Esophagus muscularis mucosa (tissue), 4 donors: ENCODE results near the gene SMPDL3B. TPM values are rescaled to one million over a fixed set of nuclear protein-coding genes. Genes with fewer than 3 reads are reported as not detected.
"Not testable (repeated sequence)": the region's sequence is repeated elsewhere in the genome, so short reads cannot be mapped to it uniquely, and the experiment has no call there.

ENCODE experiments used
- DNase-seq: peaks from one replicate; pipeline ENCODE4 v3.0.0-alpha.2; 2017; ENCODE audit errors: extremely low spot score
- H3K27ac ChIP-seq, 4 donors: fragments of 200-600 bp; sonication (generic); replicated peaks in 1 of 4; 1 replicate in 3 of 4; 2 replicates in 1 of 4; pipeline ENCODE4 v1.5.1; 2016 to 2019; ENCODE audit warnings: mild to moderate bottlenecking in 1 of 4
- H3K27me3 ChIP-seq, 4 donors: fragments of 200-600 bp; sonication (generic); one replicate each; pipeline versions ENCODE4 v1.5.1 to v1.6.0; 2016 to 2019
- H3K36me3 ChIP-seq, 4 donors: fragments of 200-600 bp; sonication (generic); one replicate each; pipeline ENCODE4 v1.5.1; 2016 to 2019
- H3K4me1 ChIP-seq, 4 donors: fragments of 200-600 bp; sonication (generic); one replicate each; pipeline ENCODE4 v1.5.1; 2016 to 2019
- H3K4me3 ChIP-seq, 4 donors: fragments of 200-600 bp; sonication (generic); 1 replicate in 2 of 4; 2 replicates in 2 of 4; pipeline ENCODE4 v1.5.1; 2016 to 2019; ENCODE audit warnings: mild to moderate bottlenecking in 4 of 4, moderate library complexity in 1 of 4
- H3K9me3 ChIP-seq, 4 donors: fragments of 200-600 bp; sonication (generic); 1 replicate in 3 of 4; 2 replicates in 1 of 4; pipeline ENCODE4 v1.5.1; 2016 to 2019
- EP300 ChIP-seq: sonication (generic); formaldehyde crosslinking; IDR thresholded peaks from one replicate; pipeline ENCODE4 v1.6.1; 2017; ENCODE audit warnings: antibody characterized with exemption
- POLR2A ChIP-seq: fragments of 450-650 bp; IDR thresholded peaks from one replicate; pipeline ENCODE4 v1.6.1; 2017; ENCODE audit warnings: antibody characterized with exemption, moderate library complexity, mild to moderate bottlenecking, low read depth
- POLR2AphosphoS5 ChIP-seq, 2 donors: sonication (generic); formaldehyde crosslinking; IDR thresholded peaks; one replicate each; pipeline ENCODE4 v1.6.1; 2017; ENCODE audit warnings: antibody characterized with exemption in 2 of 2
- WGBS: methylation state at CpG from one replicate; pipeline ENCODE4 v1.1.5; 2018; 5-methylcytosine and 5-hydroxymethylcytosine counted together
- intact Hi-C: fragments of 100-400 bp; cut with DNase I; formaldehyde crosslinking; loops from one replicate; pipeline ENCODE4 v1.15.1; 2023
- total RNA-seq, 4 donors: library from RNA; depleted of rRNA; stranded (reverse); fragments of >200 nt; gene quantifications; one replicate each; pipeline versions ENCODE4 v1.1.0 to v1.2.1, GENCODE V29; 2016
- TF ChIP-seq, protein P1 (sequence below), 3 experiments: fragments of 200-600 bp in 2 of 3; fragments of 450-650 bp in 1 of 3; sonication (generic) in 2 of 3; IDR thresholded peaks; one replicate each; pipeline ENCODE4 v1.5.1; 2017 to 2019; ENCODE audit warnings: antibody characterized with exemption in 3 of 3, mild to moderate bottlenecking in 2 of 3, moderate library complexity in 1 of 3

Gene SMPDL3B
- total RNA-seq, 4 donors from 2014 or later, result 0.23 to 0.58 TPM; not detected in 2

DNA sequence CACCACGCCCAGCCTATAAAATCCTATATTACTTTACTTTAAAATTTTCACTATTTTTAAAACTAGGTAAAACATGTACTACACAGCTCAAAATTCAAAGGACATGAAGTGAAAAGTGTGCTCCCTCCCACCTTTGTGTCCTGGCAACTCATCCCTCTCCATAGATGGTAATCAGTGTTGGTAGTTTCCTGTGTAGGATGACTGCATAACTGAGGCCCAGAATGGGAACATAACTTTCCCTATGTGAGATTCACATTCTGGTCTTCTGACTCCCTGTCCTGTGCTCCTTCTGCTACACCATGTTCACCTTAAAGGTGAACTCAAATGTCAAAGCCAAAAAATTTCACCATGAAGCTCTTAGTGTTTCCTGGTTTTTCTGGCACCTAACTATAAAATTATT is 64.3 kb downstream of the SMPDL3B start:
- WGBS, result 88% methylated on average over 1 of the region's 1 CpG
- intact Hi-C loops, result no loop called here
- peaks cover 37 to 97% (median 74%) of the 10 kb centered on the region in 4 donors for H3K36me3 ChIP-seq

DNA sequence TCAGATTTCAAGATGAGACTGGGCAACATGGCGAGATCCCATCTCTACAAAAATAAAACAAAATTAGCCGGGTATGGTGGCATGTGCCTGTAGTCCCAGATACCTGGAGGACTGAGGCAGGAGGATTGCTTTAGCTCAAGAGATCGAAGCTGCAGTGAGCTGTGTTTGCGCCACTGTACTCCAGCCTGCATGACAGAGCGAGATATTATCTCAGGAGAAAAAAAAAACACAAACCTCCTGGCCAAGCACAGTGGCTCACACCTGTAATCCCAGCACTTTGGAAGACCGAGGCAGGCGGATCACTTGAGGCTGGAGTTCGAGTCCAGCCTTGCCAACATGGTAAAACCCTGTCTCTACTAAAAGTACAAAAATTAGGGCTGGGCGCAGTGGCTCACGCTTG is 67.8 kb downstream of the SMPDL3B start:
- H3K4me3 ChIP-seq, result no peak overlapping the region
- intact Hi-C loops, result no loop called here
- no peak for DNase-seq
- TF ChIP-seq POLR2A (no peak), POLR2AphosphoS5 (IDR thresholded peaks at IDR 0.05) (no peak), EP300 (no peak)
- TF ChIP-seq, protein P1, sequence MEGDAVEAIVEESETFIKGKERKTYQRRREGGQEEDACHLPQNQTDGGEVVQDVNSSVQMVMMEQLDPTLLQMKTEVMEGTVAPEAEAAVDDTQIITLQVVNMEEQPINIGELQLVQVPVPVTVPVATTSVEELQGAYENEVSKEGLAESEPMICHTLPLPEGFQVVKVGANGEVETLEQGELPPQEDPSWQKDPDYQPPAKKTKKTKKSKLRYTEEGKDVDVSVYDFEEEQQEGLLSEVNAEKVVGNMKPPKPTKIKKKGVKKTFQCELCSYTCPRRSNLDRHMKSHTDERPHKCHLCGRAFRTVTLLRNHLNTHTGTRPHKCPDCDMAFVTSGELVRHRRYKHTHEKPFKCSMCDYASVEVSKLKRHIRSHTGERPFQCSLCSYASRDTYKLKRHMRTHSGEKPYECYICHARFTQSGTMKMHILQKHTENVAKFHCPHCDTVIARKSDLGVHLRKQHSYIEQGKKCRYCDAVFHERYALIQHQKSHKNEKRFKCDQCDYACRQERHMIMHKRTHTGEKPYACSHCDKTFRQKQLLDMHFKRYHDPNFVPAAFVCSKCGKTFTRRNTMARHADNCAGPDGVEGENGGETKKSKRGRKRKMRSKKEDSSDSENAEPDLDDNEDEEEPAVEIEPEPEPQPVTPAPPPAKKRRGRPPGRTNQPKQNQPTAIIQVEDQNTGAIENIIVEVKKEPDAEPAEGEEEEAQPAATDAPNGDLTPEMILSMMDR (IDR thresholded peaks at IDR 0.05), result no peak
- no peak overlapping the region for H3K27ac ChIP-seq
- 96% methylated on average over 10 of the region's 10 CpGs for WGBS
- no peaks in the 10 kb centered on the region for H3K4me1 ChIP-seq
- H3K9me3 ChIP-seq, result no peaks in the 10 kb centered on the region
- H3K36me3 ChIP-seq, result peaks cover 27 to 88% (median 64%) of the 10 kb centered on the region in 4 donors
- H3K27me3 ChIP-seq, result no peaks in the 10 kb centered on the region

More for the DNA sequence above, 64.3 kb downstream of the SMPDL3B start:
- TF ChIP-seq EP300 (no peak), POLR2AphosphoS5 (IDR thresholded peaks at IDR 0.05) (no peak), POLR2A (no peak)
- TF ChIP-seq, protein P1 (IDR thresholded peaks at IDR 0.05), result no peak
- Histone ChIP-seq H3K27me3 (no peaks in the 10 kb centered on the region), H3K27ac (no peak overlapping the region), H3K4me3 (no peak overlapping the region), H3K9me3 (no peaks in the 10 kb centered on the region), H3K4me1 (no peaks in the 10 kb centered on the region)
- DNase-seq, result no peak

DNA sequence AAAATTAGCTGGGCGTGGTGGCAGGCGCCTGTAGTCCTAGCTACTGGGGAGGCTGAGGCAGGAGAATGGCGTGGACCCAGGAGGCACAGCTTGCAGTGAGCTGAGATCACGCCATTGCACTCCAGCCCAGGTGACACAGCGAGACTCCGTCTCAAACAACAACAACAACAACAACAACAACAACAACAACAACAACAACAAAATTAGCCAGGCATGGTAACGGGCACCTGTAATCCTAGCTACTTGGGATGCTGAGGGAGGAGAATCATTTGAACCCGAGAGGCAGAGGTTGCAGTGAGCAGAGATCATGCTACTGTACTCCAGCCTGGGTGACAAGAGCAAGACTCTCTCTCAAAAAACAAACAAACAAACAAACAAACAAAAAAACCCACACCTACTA is 68.3 kb downstream of the SMPDL3B start:
- DNase-seq, H3K9me3 ChIP-seq, H3K4me1 ChIP-seq, H3K27me3 ChIP-seq, H3K27ac ChIP-seq, intact Hi-C loops, H3K4me3 ChIP-seq: not testable (repeated sequence)
- peaks cover 22 to 82% (median 58%) of the 10 kb centered on the region in 4 donors for H3K36me3 ChIP-seq
- WGBS, result 95% methylated on average over 8 of the region's 8 CpGs

Other genes with a start within 250 kb of the SMPDL3B start
- 10 to 100 TPM; 15.6 to 17.4 (median 16.6) TPM for gene FAM76A, start 209.0 kb upstream of the SMPDL3B start, total RNA-seq
- 10 to 100 TPM; 44.0 to 76.7 (median 56.1) TPM for gene STX12, start 161.8 kb upstream of the SMPDL3B start, total RNA-seq
- gene PPP1R8, start 104.2 kb upstream of the SMPDL3B start, total RNA-seq, result 10 to 100 TPM; 33.2 to 51.6 (median 42.0) TPM
- gene THEMIS2, start 62.5 kb upstream of the SMPDL3B start, total RNA-seq, result 10 to 100 TPM in 3 of 4 donors, 1 to 10 TPM in 1; 9.6 to 36.4 (median 24.6) TPM
- 10 to 100 TPM; 21.2 to 41.5 (median 30.6) TPM for gene RPA2, start 20.4 kb upstream of the SMPDL3B start, total RNA-seq
- 10 to 100 TPM in 1 of 4 donors, 1 to 10 TPM in 3; 4.1 to 12.2 (median 6.8) TPM for gene XKR8, start 25.0 kb downstream of the SMPDL3B start, total RNA-seq
- gene EYA3, start 153.6 kb downstream of the SMPDL3B start, total RNA-seq, result 10 to 100 TPM in 1 of 4 donors, 1 to 10 TPM in 3; 8.2 to 11.9 (median 8.7) TPM
- gene PTAFR, start 241.7 kb downstream of the SMPDL3B start, total RNA-seq, result 1 to 10 TPM; 4.6 to 8.1 (median 6.8) TPM